DND-41 (cell line): Measurements from ENCODE around the gene SRF.
A peak's percentile ranks its signal among the peaks of the same experiment; 100 is the strongest.

Experiments
- ATAC-seq: fragments of 200-7000 bp; cut with Tn5 transposase; 3 replicates; pipeline ENCODE4 v1.9.1; 2021; ENCODE audit warnings: low read depth; ENCODE audit not compliant: insufficient read depth
- DNase-seq: peaks from one replicate; pipeline ENCODE4 v3.0.0-alpha.2; 2020
- H2AFZ ChIP-seq: 2 replicates; pipeline ENCODE4 v1.6.0; 2012; ENCODE audit warnings: low read depth, low read length
- H3K27ac ChIP-seq: 2 replicates; pipeline ENCODE4 v1.5.1; 2012; ENCODE audit warnings: low read length, inconsistent platforms
- H3K27me3 ChIP-seq: fragments of 200-600 bp; sonication (generic); 2 replicates; pipeline ENCODE4 v1.6.0; 2012; ENCODE audit warnings: low read length, mild to moderate bottlenecking, inconsistent platforms; ENCODE audit not compliant: insufficient read depth, poor library complexity
- H3K36me3 ChIP-seq: 2 replicates; pipeline ENCODE4 v1.5.1; 2012; ENCODE audit warnings: low read length, inconsistent platforms; ENCODE audit not compliant: insufficient read depth
- H3K4me1 ChIP-seq: 2 replicates; pipeline ENCODE4 v1.5.1; 2012; ENCODE audit warnings: mild to moderate bottlenecking, low read length; ENCODE audit not compliant: insufficient read depth
- H3K4me2 ChIP-seq: 2 replicates; pipeline ENCODE4 v1.6.0; 2012; ENCODE audit warnings: mild to moderate bottlenecking, moderate library complexity, low read length, inconsistent platforms; ENCODE audit not compliant: insufficient read depth
- H3K4me3 ChIP-seq, 2 experiments: fragments of 200-600 bp in 1 of 2; shearing (Covaris generic) in 1 of 2; 2 replicates each; pipeline ENCODE4 v1.5.1; 2012 to 2016; ENCODE audit warnings: inconsistent platforms in 2 of 2, low read length in 2 of 2, mild to moderate bottlenecking in 2 of 2, low read depth in 1 of 2, moderate library complexity in 1 of 2
- H3K79me2 ChIP-seq: 2 replicates; pipeline ENCODE4 v1.6.0; 2012; ENCODE audit warnings: low read length, inconsistent platforms; ENCODE audit not compliant: insufficient read depth
- H3K9ac ChIP-seq: 2 replicates; pipeline ENCODE4 v1.6.0; 2012; ENCODE audit warnings: low read depth, mild to moderate bottlenecking, inconsistent platforms, low read length, moderate library complexity
- H3K9me3 ChIP-seq: 2 replicates; pipeline ENCODE4 v1.5.1; 2012; ENCODE audit warnings: low read length, moderate library complexity, mild to moderate bottlenecking, inconsistent platforms; ENCODE audit not compliant: insufficient read depth, severe bottlenecking
- H4K20me1 ChIP-seq: 2 replicates; pipeline ENCODE4 v1.6.0; 2012; ENCODE audit warnings: low read length; ENCODE audit not compliant: insufficient read depth
- EZH2 ChIP-seq: IDR thresholded peaks from 3 replicates; pipeline ENCODE4 v1.6.1; 2012; ENCODE audit warnings: borderline replicate concordance, low read depth, mild to moderate bottlenecking, moderate library complexity, low read length, inconsistent platforms; ENCODE audit not compliant: severe bottlenecking
- TF ChIP-seq, protein P1 (sequence below): IDR thresholded peaks from 2 replicates; pipeline ENCODE4 v1.5.1; 2012; ENCODE audit warnings: borderline replicate concordance, low read length, moderate library complexity, mild to moderate bottlenecking; ENCODE audit not compliant: poor library complexity, severe bottlenecking; ENCODE audit errors: extremely low read depth

Gene SRF

DNA sequence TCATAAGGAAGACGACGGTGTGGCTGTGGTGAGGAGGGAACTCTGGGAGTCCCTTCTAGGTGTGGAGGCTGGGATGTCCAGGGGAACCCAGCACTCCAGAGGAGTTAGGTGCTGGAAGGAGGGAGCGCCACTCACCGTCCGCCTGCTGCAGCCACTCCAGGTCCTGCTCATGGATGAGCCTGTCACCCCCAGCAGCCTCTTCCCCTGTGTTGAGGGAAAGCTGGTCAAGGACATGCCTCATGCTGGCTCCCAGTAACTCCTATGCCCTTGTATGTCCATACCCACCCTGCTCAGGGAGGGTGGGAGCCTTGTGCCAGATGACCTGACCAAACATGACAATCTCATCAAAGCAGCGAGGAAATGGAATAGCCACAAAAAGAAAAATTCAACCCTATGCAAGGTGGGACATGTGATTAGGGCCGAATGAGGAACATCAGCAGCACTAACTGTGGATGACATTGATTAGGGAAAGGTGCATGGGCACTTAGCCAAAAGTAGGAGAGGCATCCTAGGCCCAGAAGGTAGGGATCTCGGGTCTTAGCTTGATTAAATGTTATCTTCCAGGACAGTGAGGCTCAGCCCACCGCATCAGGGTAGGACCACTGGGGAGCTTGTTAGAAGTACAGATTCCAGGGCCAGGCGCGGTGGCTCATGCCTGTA, 55.3 kb downstream of the SRF start:
- H3K9me3 ChIP-seq, result no peaks in the 10 kb centered on the region
- H3K9ac ChIP-seq, result no peak overlapping the region
- no peak for DNase-seq
- peaks cover 9% of the 10 kb centered on the region for H3K79me2 ChIP-seq
- H3K36me3 ChIP-seq, result peaks cover 37% of the 10 kb centered on the region
- ATAC-seq, result no peak
- no peak overlapping the region for H3K4me3 ChIP-seq
- H2AFZ ChIP-seq, result no peak overlapping the region
- TF ChIP-seq, protein P1, sequence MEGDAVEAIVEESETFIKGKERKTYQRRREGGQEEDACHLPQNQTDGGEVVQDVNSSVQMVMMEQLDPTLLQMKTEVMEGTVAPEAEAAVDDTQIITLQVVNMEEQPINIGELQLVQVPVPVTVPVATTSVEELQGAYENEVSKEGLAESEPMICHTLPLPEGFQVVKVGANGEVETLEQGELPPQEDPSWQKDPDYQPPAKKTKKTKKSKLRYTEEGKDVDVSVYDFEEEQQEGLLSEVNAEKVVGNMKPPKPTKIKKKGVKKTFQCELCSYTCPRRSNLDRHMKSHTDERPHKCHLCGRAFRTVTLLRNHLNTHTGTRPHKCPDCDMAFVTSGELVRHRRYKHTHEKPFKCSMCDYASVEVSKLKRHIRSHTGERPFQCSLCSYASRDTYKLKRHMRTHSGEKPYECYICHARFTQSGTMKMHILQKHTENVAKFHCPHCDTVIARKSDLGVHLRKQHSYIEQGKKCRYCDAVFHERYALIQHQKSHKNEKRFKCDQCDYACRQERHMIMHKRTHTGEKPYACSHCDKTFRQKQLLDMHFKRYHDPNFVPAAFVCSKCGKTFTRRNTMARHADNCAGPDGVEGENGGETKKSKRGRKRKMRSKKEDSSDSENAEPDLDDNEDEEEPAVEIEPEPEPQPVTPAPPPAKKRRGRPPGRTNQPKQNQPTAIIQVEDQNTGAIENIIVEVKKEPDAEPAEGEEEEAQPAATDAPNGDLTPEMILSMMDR, result no peak
- no peak for TF ChIP-seq EZH2
- no peaks in the 10 kb centered on the region for H3K27me3 ChIP-seq
- H3K4me2 ChIP-seq, result peak overlapping the region; percentile 25; the same call in 1 of the 2 replicates
- peaks cover 40% of the 10 kb centered on the region for H3K4me1 ChIP-seq
- no peaks in the 10 kb centered on the region; the same call in 1 of the 2 replicates for H4K20me1 ChIP-seq
- no peak overlapping the region for H3K27ac ChIP-seq

DNA sequence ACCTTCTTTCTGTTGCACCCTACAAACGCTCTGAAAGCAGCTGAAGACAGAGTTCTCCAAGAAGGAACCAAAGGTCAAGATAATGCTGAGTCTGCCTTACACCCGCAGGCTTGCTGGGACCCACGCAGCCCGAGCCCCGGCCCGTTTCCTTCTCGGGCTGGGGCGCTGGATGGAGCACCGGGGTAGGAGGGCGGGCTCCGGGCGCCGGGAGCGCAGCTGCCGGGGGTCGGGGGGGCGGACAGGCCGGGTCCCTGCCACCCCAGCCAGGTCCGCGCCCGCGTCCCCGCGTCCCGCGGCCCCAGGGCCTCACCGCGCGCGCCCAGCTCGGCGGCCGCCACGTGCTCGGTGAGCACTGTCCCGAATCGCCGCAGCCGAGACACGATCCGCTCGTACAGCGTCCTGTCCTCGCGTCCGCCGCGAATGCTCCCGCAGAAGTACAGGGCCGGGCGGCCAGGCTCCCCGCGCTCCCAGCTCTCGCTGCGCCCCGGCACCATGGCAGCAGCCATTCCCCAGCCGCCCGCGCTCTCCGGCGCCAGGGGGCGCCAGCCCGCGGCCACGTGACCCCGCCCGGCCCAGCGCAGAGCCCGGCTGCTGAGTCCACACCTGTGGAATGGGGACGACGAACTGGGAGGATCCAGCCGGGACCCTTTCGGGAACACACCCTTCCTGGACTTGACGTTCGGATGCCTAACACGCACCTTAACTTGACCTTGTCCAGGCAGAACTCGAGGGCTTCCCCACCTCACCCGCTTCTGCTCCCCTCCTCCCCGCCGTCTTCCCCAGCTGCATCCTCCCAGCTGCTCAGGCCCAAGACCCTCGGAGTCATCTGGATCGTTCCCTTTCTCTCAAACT, 58.1 kb downstream of the SRF start, which contains the start of gene DNPH1:
TSS of gene DNPH1 (minus strand) at position 531 of the 852 bp plus-strand sequence. CDS start at position 506, 25 bp downstream.
- H3K4me1 ChIP-seq, result peaks cover 36% of the 10 kb centered on the region
- TF ChIP-seq EZH2, result no peak
- TF ChIP-seq, protein P1, result peak; percentile 95
- peak within 1 kb of the TSS; percentile 65 for H3K27ac ChIP-seq
- DNase-seq (peak; percentile 79), ATAC-seq (peak; percentile 93)
- H3K9me3 ChIP-seq, result no peaks in the 10 kb centered on the region
- H3K79me2 ChIP-seq, result peaks cover 9% of the 10 kb centered on the region
- peak within 1 kb of the TSS; percentile 69 for H3K9ac ChIP-seq
- no peaks in the 10 kb centered on the region; the same call in 1 of the 2 replicates for H4K20me1 ChIP-seq
- peak within 1 kb of the TSS; percentile 22 to 64; a peak in 3 of 4 replicates for H3K4me3 ChIP-seq
- H3K4me2 ChIP-seq, result peak within 1 kb of the TSS; percentile 78
- H2AFZ ChIP-seq, result peak within 1 kb of the TSS; percentile 83
- peaks cover 3% of the 10 kb centered on the region for H3K27me3 ChIP-seq
- H3K36me3 ChIP-seq, result peaks cover 15% of the 10 kb centered on the region

DNA sequence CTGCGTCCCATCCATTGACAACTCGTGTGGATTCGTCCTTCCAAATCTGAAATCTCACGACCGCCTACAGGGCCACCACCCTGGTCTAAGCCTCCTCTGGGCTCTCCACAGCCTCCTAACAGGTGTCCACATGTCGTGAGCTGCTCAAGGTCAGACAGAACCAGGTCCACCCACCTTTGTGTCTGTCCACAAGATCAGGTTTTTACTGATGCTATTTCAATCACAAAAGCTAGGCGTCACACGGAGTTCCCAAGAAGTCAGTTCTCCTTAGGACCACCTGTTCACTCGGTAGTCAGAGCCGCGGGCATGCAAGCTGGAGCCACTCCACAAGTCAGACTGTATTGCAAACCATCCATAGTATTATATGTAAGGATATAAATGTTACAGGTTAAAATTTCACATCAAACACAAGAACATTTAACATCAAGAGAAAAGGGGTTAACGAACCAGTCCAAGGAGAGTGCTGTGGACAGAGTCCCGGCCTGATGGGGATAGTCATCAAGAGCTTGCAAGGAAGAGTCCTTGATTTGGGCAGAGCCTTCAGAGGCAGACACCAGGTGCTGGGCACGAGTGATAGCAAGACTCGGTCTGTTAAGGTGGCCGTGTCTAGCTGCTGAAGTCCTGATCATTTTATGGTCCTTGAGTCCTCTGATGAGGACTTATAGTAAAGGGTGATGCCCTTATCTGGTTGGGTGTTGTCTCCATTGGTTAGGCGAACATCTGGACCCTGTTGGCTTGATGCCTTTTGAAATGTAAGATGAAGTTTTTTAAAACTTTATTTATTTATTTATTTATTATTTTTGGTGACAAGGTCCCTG, 58.9 kb downstream of the SRF start:
- Histone ChIP-seq H3K79me2 (peaks cover 9% of the 10 kb centered on the region), H3K9me3 (no peaks in the 10 kb centered on the region), H3K4me2 (peak overlapping the region; percentile 78), H4K20me1 (no peaks in the 10 kb centered on the region), H3K9ac (peak overlapping the region; percentile 69), H3K4me3 (peak overlapping the region in 1 of 2 experiments; percentile 64; a peak in 2 of 4 replicates), H2AFZ (peak overlapping the region; percentile 83), H3K36me3 (peaks cover 12% of the 10 kb centered on the region; the same call in 1 of the 2 replicates), H3K4me1 (peaks cover 30% of the 10 kb centered on the region), H3K27ac (peak overlapping the region; percentile 15), H3K27me3 (peaks cover 3% of the 10 kb centered on the region)
- ATAC-seq (no peak; the same call in 2 of the 3 replicates), DNase-seq (no peak)
- TF ChIP-seq, protein P1, result no peak
- TF ChIP-seq EZH2, result no peak
